Dermis microvascular lymphatic vessel endothelial cell (primary cell): ENCODE results near the gene EFHD2. TPM values are rescaled to one million over a fixed set of nuclear protein-coding genes. Genes with fewer than 3 reads are reported as not detected.
"Not testable (repeated sequence)": the region's sequence is repeated elsewhere in the genome, so short reads cannot be mapped to it uniquely, and the experiment has no call there.

ENCODE experiments used
- DNase-seq, 2 donors: peaks; one replicate each; pipeline versions ENCODE4 v3.0.0 to v3.0.0-alpha.2; 2010; ENCODE audit warnings: low read depth in 2 of 2
- total RNA-seq: library from RNA; depleted of rRNA; stranded (reverse); fragments of >200 nt; gene quantifications from 2 replicates; pipeline ENCODE4 v1.2.1, GENCODE V29; 2014

The EFHD2 gene
- total RNA-seq, 1 donor from 2014 or later = 33.4 TPM

- peak in 1 of 2 donors; percentile 50 for DNase-seq
These were observed 2.6 kb downstream of the EFHD2 start for GRCh38 chr1:15412175-15412800.

- DNase-seq = peak in 1 of 2 donors; percentile 60
These were observed 3.2 kb downstream of the EFHD2 start for GRCh38 chr1:15412843-15413242.

- no peak for DNase-seq
These were observed 4.1 kb downstream of the EFHD2 start for GRCh38 chr1:15413563-15414444.

GRCh38 chr1:15414445-15414983 lies 4.8 kb downstream of the EFHD2 start:
- DNase-seq = no peak

- DNase-seq = peak in 1 of 2 donors; percentile 88
These were observed 7.6 kb downstream of the EFHD2 start for GRCh38 chr1:15417059-15417934.

- peak in 1 of 2 donors; percentile 48 for DNase-seq
These were observed 9.3 kb downstream of the EFHD2 start for GRCh38 chr1:15418806-15419515.

- no peak for DNase-seq
These were observed 11.3 kb downstream of the EFHD2 start for GRCh38 chr1:15420853-15421465.

GRCh38 chr1:15422871-15423270 lies 13.2 kb downstream of the EFHD2 start:
- DNase-seq = no peak

- DNase-seq = no peak
These were observed 13.8 kb downstream of the EFHD2 start for GRCh38 chr1:15423355-15424077.

- DNase-seq = no peak
These were observed 14.5 kb downstream of the EFHD2 start for GRCh38 chr1:15424146-15424667.

GRCh38 chr1:15424981-15425380 lies 15.3 kb downstream of the EFHD2 start:
- DNase-seq = no peak

GRCh38 chr1:15425521-15425920 lies 15.8 kb downstream of the EFHD2 start:
- DNase-seq = no peak

GRCh38 chr1:15425958-15426357 lies 16.3 kb downstream of the EFHD2 start:
- DNase-seq = no peak

- no peak for DNase-seq
These were observed 17.0 kb downstream of the EFHD2 start for GRCh38 chr1:15426492-15427279.

- no peak for DNase-seq
These were observed 17.6 kb downstream of the EFHD2 start for GRCh38 chr1:15427280-15427666.

- not testable (repeated sequence) for DNase-seq
These were observed 18.6 kb downstream of the EFHD2 start for GRCh38 chr1:15428252-15428651.

GRCh38 chr1:15428815-15429435 lies 19.2 kb downstream of the EFHD2 start:
- no peak for DNase-seq

- DNase-seq = no peak
These were observed 20.0 kb downstream of the EFHD2 start for GRCh38 chr1:15429701-15430149.
